A673 (cell line): ENCODE data around the gene HDGFL2. TPM values are rescaled to one million over a fixed set of nuclear protein-coding genes. Genes with fewer than 3 reads are reported as not detected.

Experiments used
- BruUV-seq: library from RNA; stranded (reverse); fragments of 400-500 nt; replicated peaks from 2 replicates; lab custom pipeline; 2021; lab: Mats Ljungman, UMichigan
- CTCF ChIA-PET: fragments of 300-600 bp; sonication (Branson Sonifier 250); formaldehyde crosslinking; loops from one replicate; lab custom pipeline; 2022; ENCODE audit warnings: antibody characterized with exemption; lab: Charles Lee
- POLR2A ChIA-PET: fragments of 300-600 bp; sonication (Branson Sonifier 250); formaldehyde crosslinking; loops from one replicate; lab custom pipeline; 2022; ENCODE audit warnings: antibody characterized with exemption; ENCODE audit not compliant: low non-redundant PET; lab: Charles Lee
- DNase-seq: peaks from one replicate; pipeline ENCODE4 v3.0.0-alpha.2; 2015; ENCODE audit warnings: low spot score
- H3K27ac ChIP-seq: fragments of 200-600 bp; sonication (generic); 2 replicates; pipeline ENCODE4 v1.5.1; 2016; ENCODE audit warnings: mixed run types, low read depth, mild to moderate bottlenecking, mixed read lengths, antibody characterized with exemption, low read length; ENCODE audit not compliant: poor library complexity, severe bottlenecking
- H3K27me3 ChIP-seq: fragments of 200-600 bp; sonication (generic); replicated peaks from 2 replicates; pipeline ENCODE4 v1.6.1; 2017; ENCODE audit warnings: mixed run types, low read depth, mild to moderate bottlenecking, mixed read lengths, antibody characterized with exemption, low read length; ENCODE audit not compliant: insufficient read depth, poor library complexity
- H3K36me3 ChIP-seq: fragments of 200-600 bp; sonication (generic); 2 replicates; pipeline ENCODE4 v1.6.1; 2016; ENCODE audit warnings: mixed run types, mild to moderate bottlenecking, mixed read lengths, antibody characterized with exemption, low read length; ENCODE audit not compliant: insufficient read depth, poor library complexity, severe bottlenecking
- H3K4me1 ChIP-seq: fragments of 200-600 bp; sonication (generic); 2 replicates; pipeline ENCODE4 v1.6.1; 2017; ENCODE audit warnings: mixed run types, mild to moderate bottlenecking, mixed read lengths, antibody characterized with exemption, low read length; ENCODE audit not compliant: insufficient read depth, poor library complexity, severe bottlenecking
- H3K4me3 ChIP-seq: fragments of 200-600 bp; sonication (generic); 2 replicates; pipeline ENCODE4 v1.5.1; 2016; ENCODE audit warnings: low read depth, mixed run types, mild to moderate bottlenecking, mixed read lengths, low read length; ENCODE audit not compliant: poor library complexity, severe bottlenecking
- H3K9me3 ChIP-seq: fragments of 200-600 bp; sonication (generic); 2 replicates; pipeline ENCODE4 v1.6.1; 2016; ENCODE audit warnings: mixed run types, low read depth, mild to moderate bottlenecking, mixed read lengths, antibody characterized with exemption, low read length; ENCODE audit not compliant: poor library complexity, severe bottlenecking
- CTCF ChIP-seq: fragments of 300-800, 200-600 bp; sonication (generic); conservative IDR thresholded peaks from 2 replicates; pipeline ENCODE4 v1.5.1; 2017; ENCODE audit warnings: low read depth, mild to moderate bottlenecking, antibody characterized with exemption, low read length, moderate library complexity, mixed read lengths
- EZH2 ChIP-seq: fragments of 200-600 bp; sonication (generic); IDR thresholded peaks from 2 replicates; pipeline ENCODE4 v1.6.1; 2017; ENCODE audit warnings: borderline replicate concordance, low read depth, mild to moderate bottlenecking, mixed read lengths, antibody characterized with exemption, low read length; ENCODE audit not compliant: poor library complexity, severe bottlenecking
- intact Hi-C: fragments of 100-400 bp; cut with micrococcal nuclease; formaldehyde crosslinking; loops from one replicate; pipeline ENCODE4 v1.10.0; 2022; ENCODE audit not compliant: unreplicated experiment
- total RNA-seq: library from RNA; stranded (reverse); gene quantifications from 2 replicates; pipeline ENCODE4 v1.2.3, GENCODE V29; 2021

The HDGFL2 gene
- total RNA-seq, 1 experiment from 2014 or later = 89.6 TPM

GRCh38 chr19:4497770-4498389 is 25.8 kb downstream of the HDGFL2 start:
- DNase-seq = no peak
- CTCF ChIA-PET = no interaction called here
- no peak for TF ChIP-seq CTCF
- no peak for TF ChIP-seq EZH2
- peaks cover 35% of the 10 kb centered on the region for H3K36me3 ChIP-seq
- no peaks in the 10 kb centered on the region for H3K27me3 ChIP-seq
- H3K9me3 ChIP-seq = no peaks in the 10 kb centered on the region
- no peak overlapping the region for H3K4me3 ChIP-seq
- POLR2A ChIA-PET = no interaction called here
- intact Hi-C loops = no loop called here
- BruUV-seq = no TSS peak
- H3K27ac ChIP-seq = no peak overlapping the region
- H3K4me1 ChIP-seq = no peaks in the 10 kb centered on the region

- H3K36me3 ChIP-seq = peaks cover 27% of the 10 kb centered on the region
- H3K27me3 ChIP-seq = no peaks in the 10 kb centered on the region
- POLR2A ChIA-PET = no interaction called here
- H3K4me3 ChIP-seq = no peak overlapping the region
- BruUV-seq = no TSS peak
- no peak overlapping the region for H3K27ac ChIP-seq
- TF ChIP-seq CTCF (no peak), EZH2 (no peak)
- DNase-seq = no peak
- H3K4me1 ChIP-seq = no peaks in the 10 kb centered on the region
- CTCF ChIA-PET = no interaction called here
- intact Hi-C loops = no loop called here
- H3K9me3 ChIP-seq = no peaks in the 10 kb centered on the region
Observed at GRCh38 chr19:4498694-4499093, 26.6 kb downstream of the HDGFL2 start.

- no TSS peak for BruUV-seq
Observed at GRCh38 chr19:4499318-4499717, 27.2 kb downstream of the HDGFL2 start.

More at GRCh38 chr19:4499318-4499717, 27.2 kb downstream of the HDGFL2 start:
- DNase-seq = no peak
- CTCF ChIA-PET = no interaction called here
- POLR2A ChIA-PET = interaction anchor here (0.7 kb wide), 1 partner anchor 82 kb away, joined by 4 read pairs; no protein-coding TSS in a partner anchor
- TF ChIP-seq EZH2 (no peak), CTCF (no peak)
- Histone ChIP-seq H3K27me3 (no peaks in the 10 kb centered on the region), H3K4me1 (no peaks in the 10 kb centered on the region), H3K27ac (no peak overlapping the region), H3K9me3 (no peaks in the 10 kb centered on the region), H3K4me3 (no peak overlapping the region), H3K36me3 (peaks cover 21% of the 10 kb centered on the region)
- intact Hi-C loops = no loop called here
